HL-60 (cell line): ENCODE data around the gene PARVB.

Experiments used
- GABPA ChIP-seq: IDR thresholded peaks from 2 replicates; pipeline ENCODE4 v1.6.1; 2012; ENCODE audit warnings: low read depth
- POLR2AphosphoS5 ChIP-seq: IDR thresholded peaks from 2 replicates; pipeline ENCODE4 v1.6.1; 2012; ENCODE audit warnings: low read depth
- TF ChIP-seq, protein P1 (sequence below): IDR thresholded peaks from one replicate; pipeline ENCODE4 v1.5.1; 2011; ENCODE audit warnings: low read length, control low read depth, inconsistent platforms; ENCODE audit not compliant: insufficient read depth

- TF ChIP-seq, protein P1, sequence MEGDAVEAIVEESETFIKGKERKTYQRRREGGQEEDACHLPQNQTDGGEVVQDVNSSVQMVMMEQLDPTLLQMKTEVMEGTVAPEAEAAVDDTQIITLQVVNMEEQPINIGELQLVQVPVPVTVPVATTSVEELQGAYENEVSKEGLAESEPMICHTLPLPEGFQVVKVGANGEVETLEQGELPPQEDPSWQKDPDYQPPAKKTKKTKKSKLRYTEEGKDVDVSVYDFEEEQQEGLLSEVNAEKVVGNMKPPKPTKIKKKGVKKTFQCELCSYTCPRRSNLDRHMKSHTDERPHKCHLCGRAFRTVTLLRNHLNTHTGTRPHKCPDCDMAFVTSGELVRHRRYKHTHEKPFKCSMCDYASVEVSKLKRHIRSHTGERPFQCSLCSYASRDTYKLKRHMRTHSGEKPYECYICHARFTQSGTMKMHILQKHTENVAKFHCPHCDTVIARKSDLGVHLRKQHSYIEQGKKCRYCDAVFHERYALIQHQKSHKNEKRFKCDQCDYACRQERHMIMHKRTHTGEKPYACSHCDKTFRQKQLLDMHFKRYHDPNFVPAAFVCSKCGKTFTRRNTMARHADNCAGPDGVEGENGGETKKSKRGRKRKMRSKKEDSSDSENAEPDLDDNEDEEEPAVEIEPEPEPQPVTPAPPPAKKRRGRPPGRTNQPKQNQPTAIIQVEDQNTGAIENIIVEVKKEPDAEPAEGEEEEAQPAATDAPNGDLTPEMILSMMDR, result no peak
- no peak for TF ChIP-seq POLR2AphosphoS5
- TF ChIP-seq GABPA, result no peak
Measured at GRCh38 chr22:44030051-44030701, 6.1 kb downstream of the PARVB start.
